HepG2 (cell line): ENCODE measurements around the gene MYL9. TPM values are rescaled to one million over a fixed set of nuclear protein-coding genes. Genes with fewer than 3 reads are reported as not detected.
A peak's percentile ranks its signal among the peaks of the same experiment; 100 is the strongest.

Source experiments
- ATF7 ChIP-seq, 2 experiments: fragments of 450-650 bp in 1 of 2; sonication (generic) in 1 of 2; formaldehyde crosslinking in 1 of 2; IDR thresholded peaks; 2 replicates each; pipeline versions ENCODE4 v1.4.0 to v1.6.1; 2016 to 2020; ENCODE audit warnings: antibody characterized with exemption in 1 of 2, mild to moderate bottlenecking in 1 of 2, missing genetic modification reagents in 1 of 2
- FIP1L1 ChIP-seq: fragments of 200-400 bp; formaldehyde crosslinking; IDR thresholded peaks from 2 replicates; pipeline ENCODE4 v1.6.1; 2018; ENCODE audit warnings: low read depth, mild to moderate bottlenecking, low read length, moderate library complexity, borderline replicate concordance; ENCODE audit not compliant: insufficient read depth
- PRDM15 ChIP-seq: sonication (generic); formaldehyde crosslinking; IDR thresholded peaks from 2 replicates; pipeline ENCODE4 v1.4.0; 2020; ENCODE audit warnings: missing genetic modification reagents
- RBFOX2 ChIP-seq: fragments of 200-400 bp; formaldehyde crosslinking; IDR thresholded peaks from 2 replicates; pipeline ENCODE4 v1.6.1; 2017; ENCODE audit warnings: low read depth, mild to moderate bottlenecking, low read length
- SCMH1 ChIP-seq: sonication (generic); formaldehyde crosslinking; IDR thresholded peaks from 2 replicates; pipeline ENCODE4 v1.9.0; 2021; ENCODE audit warnings: missing genetic modification reagents, mild to moderate bottlenecking, borderline replicate concordance
- TBL1XR1 ChIP-seq: fragments of 150-350 bp; IDR thresholded peaks from 2 replicates; pipeline ENCODE4 v1.6.1; 2014; ENCODE audit warnings: borderline replicate concordance, low read length; ENCODE audit not compliant: partially characterized antibody
- TBP ChIP-seq: sonication (generic); formaldehyde crosslinking; IDR thresholded peaks from 2 replicates; pipeline ENCODE4 v1.5.0; 2020; ENCODE audit warnings: missing genetic modification reagents
- ZFP36L1 ChIP-seq: sonication (generic); formaldehyde crosslinking; IDR thresholded peaks from 2 replicates; pipeline ENCODE4 v1.8.0; 2022; ENCODE audit warnings: mild to moderate bottlenecking, missing genetic modification reagents, moderate library complexity
- ZNF121 ChIP-seq: sonication (generic); formaldehyde crosslinking; IDR thresholded peaks from 2 replicates; pipeline ENCODE4 v1.5.0; 2020; ENCODE audit warnings: mild to moderate bottlenecking, missing genetic modification reagents
- ZNF136 ChIP-seq: sonication (generic); formaldehyde crosslinking; IDR thresholded peaks from 2 replicates; pipeline ENCODE4 v1.8.1; 2022; ENCODE audit warnings: low read depth, mild to moderate bottlenecking, moderate library complexity, missing genetic modification reagents
- ZNF275 ChIP-seq: sonication (generic); formaldehyde crosslinking; IDR thresholded peaks from 2 replicates; pipeline ENCODE4 v1.8.0; 2022; ENCODE audit warnings: missing genetic modification reagents, mild to moderate bottlenecking, inconsistent platforms, borderline replicate concordance
- ZNF446 ChIP-seq: sonication (generic); formaldehyde crosslinking; IDR thresholded peaks from 2 replicates; pipeline ENCODE4 v1.5.0; 2020; ENCODE audit warnings: mild to moderate bottlenecking, missing genetic modification reagents
- ZNF484 ChIP-seq: sonication (generic); formaldehyde crosslinking; IDR thresholded peaks from 2 replicates; pipeline ENCODE4 v1.5.1; 2020; ENCODE audit warnings: mild to moderate bottlenecking, low read depth, missing genetic modification reagents, borderline replicate concordance
- ZSCAN29 ChIP-seq: sonication (generic); formaldehyde crosslinking; conservative IDR thresholded peaks from 2 replicates; pipeline ENCODE4 v1.4.0; 2020; ENCODE audit warnings: mild to moderate bottlenecking, missing genetic modification reagents
- polyA plus RNA-seq, 8 experiments: library from polyadenylated mRNA; depleted of rRNA in 3 of 8; stranded (reverse) in 7 of 8; unstranded in 1 of 8; fragments of >200 nt; fragmentation: Illumina TruSeq in 4 of 8; extraction: Trizol in 4 of 8; gene quantifications; 2 replicates each; pipeline versions ENCODE4 v1.2.1 to v1.2.3, GENCODE V29; 2011 to 2016; ENCODE audit warnings: low read depth in 4 of 8, missing spikeins in 1 of 8, mixed read lengths in 1 of 8; ENCODE audit not compliant: insufficient read depth in 1 of 8
- total RNA-seq, 5 experiments: library from RNA; depleted of rRNA; stranded (reverse); fragments of >200 nt; fragmentation: Illumina TruSeq; extraction: Trizol; gene quantifications; 2 replicates each; pipeline ENCODE4 v1.2.3, GENCODE V29; 2016; ENCODE audit warnings: low read depth in 1 of 5
- TF ChIP-seq, protein P1 (sequence below): IDR thresholded peaks from 2 replicates; pipeline ENCODE4 v1.6.1; 2016; ENCODE audit warnings: low read depth
- TF ChIP-seq, protein P2 (sequence below): sonication (generic); formaldehyde crosslinking; IDR thresholded peaks from 2 replicates; pipeline ENCODE4 v1.5.1; 2020; ENCODE audit warnings: missing genetic modification reagents, mild to moderate bottlenecking, borderline replicate concordance
- TF ChIP-seq, protein P3 (sequence below): IDR thresholded peaks from 2 replicates; pipeline ENCODE4 v1.6.1; 2016; ENCODE audit warnings: low read depth, control low read depth

Gene MYL9
- total and polyA plus RNA-seq, 2 of the 13 experiments (the other 11 are each of a cell fraction or from before 2014, with no cell fraction given): 0.87 to 2.2 TPM

GRCh38 chr20:36571564-36572504 is 30.5 kb downstream of the MYL9 start (continued):
- TF ChIP-seq, protein P1, sequence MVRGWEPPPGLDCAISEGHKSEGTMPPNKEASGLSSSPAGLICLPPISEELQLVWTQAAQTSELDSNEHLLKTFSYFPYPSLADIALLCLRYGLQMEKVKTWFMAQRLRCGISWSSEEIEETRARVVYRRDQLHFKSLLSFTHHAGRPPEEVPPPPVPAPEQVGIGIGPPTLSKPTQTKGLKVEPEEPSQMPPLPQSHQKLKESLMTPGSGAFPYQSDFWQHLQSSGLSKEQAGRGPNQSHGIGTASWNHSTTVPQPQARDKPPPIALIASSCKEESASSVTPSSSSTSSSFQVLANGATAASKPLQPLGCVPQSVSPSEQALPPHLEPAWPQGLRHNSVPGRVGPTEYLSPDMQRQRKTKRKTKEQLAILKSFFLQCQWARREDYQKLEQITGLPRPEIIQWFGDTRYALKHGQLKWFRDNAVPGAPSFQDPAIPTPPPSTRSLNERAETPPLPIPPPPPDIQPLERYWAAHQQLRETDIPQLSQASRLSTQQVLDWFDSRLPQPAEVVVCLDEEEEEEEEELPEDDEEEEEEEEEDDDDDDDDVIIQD (CRISPR knock-in tag): peak; percentile 19; the same call in 1 of the 2 replicates
- TF ChIP-seq ZNF136: no peak
- no peak for TF ChIP-seq ZNF446 (CRISPR knock-in tag)
- no peak for TF ChIP-seq ZNF121
- TF ChIP-seq, protein P2, sequence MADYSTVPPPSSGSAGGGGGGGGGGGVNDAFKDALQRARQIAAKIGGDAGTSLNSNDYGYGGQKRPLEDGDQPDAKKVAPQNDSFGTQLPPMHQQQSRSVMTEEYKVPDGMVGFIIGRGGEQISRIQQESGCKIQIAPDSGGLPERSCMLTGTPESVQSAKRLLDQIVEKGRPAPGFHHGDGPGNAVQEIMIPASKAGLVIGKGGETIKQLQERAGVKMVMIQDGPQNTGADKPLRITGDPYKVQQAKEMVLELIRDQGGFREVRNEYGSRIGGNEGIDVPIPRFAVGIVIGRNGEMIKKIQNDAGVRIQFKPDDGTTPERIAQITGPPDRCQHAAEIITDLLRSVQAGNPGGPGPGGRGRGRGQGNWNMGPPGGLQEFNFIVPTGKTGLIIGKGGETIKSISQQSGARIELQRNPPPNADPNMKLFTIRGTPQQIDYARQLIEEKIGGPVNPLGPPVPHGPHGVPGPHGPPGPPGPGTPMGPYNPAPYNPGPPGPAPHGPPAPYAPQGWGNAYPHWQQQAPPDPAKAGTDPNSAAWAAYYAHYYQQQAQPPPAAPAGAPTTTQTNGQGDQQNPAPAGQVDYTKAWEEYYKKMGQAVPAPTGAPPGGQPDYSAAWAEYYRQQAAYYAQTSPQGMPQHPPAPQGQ (CRISPR knock-in tag): no peak
- TF ChIP-seq TBP (CRISPR knock-in tag): no peak
- no peak for TF ChIP-seq ATF7 (IDR thresholded peaks at IDR 0.05)
- TF ChIP-seq ATF7 (CRISPR knock-in tag; IDR thresholded peaks at IDR 0.05): 0 out of 2 replicates have a peak, but pooled peaks have one; percentile 51
- no peak for TF ChIP-seq FIP1L1
- TF ChIP-seq ZFP36L1 (CRISPR knock-in tag): no peak
- no peak for TF ChIP-seq RBFOX2
- TF ChIP-seq SCMH1: no peak
- no peak for TF ChIP-seq ZNF484 (CRISPR knock-in tag)
- TF ChIP-seq ZSCAN29: no peak
- peak; percentile 42 for TF ChIP-seq TBL1XR1
- no peak for TF ChIP-seq ZNF275
- TF ChIP-seq PRDM15 (CRISPR knock-in tag): peak; percentile 65; the same call in 1 of the 2 replicates
- TF ChIP-seq, protein P3, sequence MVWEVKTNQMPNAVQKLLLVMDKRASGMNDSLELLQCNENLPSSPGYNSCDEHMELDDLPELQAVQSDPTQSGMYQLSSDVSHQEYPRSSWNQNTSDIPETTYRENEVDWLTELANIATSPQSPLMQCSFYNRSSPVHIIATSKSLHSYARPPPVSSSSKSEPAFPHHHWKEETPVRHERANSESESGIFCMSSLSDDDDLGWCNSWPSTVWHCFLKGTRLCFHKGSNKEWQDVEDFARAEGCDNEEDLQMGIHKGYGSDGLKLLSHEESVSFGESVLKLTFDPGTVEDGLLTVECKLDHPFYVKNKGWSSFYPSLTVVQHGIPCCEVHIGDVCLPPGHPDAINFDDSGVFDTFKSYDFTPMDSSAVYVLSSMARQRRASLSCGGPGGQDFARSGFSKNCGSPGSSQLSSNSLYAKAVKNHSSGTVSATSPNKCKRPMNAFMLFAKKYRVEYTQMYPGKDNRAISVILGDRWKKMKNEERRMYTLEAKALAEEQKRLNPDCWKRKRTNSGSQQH (CRISPR knock-in tag): no peak
